Stimulated activated naive CD8-positive, alpha-beta T cell treated with anti-CD3 and anti-CD28 coated beads, Interleukin-15, Interleukin-2, amounts not matched to agents 100 ng/mL and 50 ng/mL, for 24 hours (primary cell): ENCODE results near the gene MYH8.

Source experiments
- H3K27ac Mint-ChIP-seq: one replicate; pipeline ENCODE4 v1.8.0; 2021; ENCODE audit warnings: mild to moderate bottlenecking, mixed read lengths
- H3K27me3 Mint-ChIP-seq: one replicate; pipeline ENCODE4 v1.8.0; 2021; ENCODE audit warnings: mixed read lengths
- H3K36me3 Mint-ChIP-seq: one replicate; pipeline ENCODE4 v1.8.0; 2021; ENCODE audit warnings: low read depth, mixed read lengths
- H3K4me1 Mint-ChIP-seq: one replicate; pipeline ENCODE4 v1.8.0; 2021; ENCODE audit warnings: low read depth, mixed read lengths
- H3K4me3 Mint-ChIP-seq: one replicate; pipeline ENCODE4 v1.8.0; 2021; ENCODE audit warnings: mild to moderate bottlenecking, mixed read lengths
- H3K9me3 Mint-ChIP-seq: one replicate; pipeline ENCODE4 v1.8.0; 2021; ENCODE audit warnings: mixed read lengths

MYH8 gene

GRCh38 chr17:10352893-10353292 lies 68.9 kb downstream of the MYH8 start:
- Mint-ChIP-seq H3K9me3 (no peaks in the 10 kb centered on the region), H3K36me3 (no peaks in the 10 kb centered on the region), H3K27me3 (peaks cover 10% of the 10 kb centered on the region), H3K4me1 (no peaks in the 10 kb centered on the region), H3K4me3 (no peak overlapping the region), H3K27ac (no peak overlapping the region)

DNA sequence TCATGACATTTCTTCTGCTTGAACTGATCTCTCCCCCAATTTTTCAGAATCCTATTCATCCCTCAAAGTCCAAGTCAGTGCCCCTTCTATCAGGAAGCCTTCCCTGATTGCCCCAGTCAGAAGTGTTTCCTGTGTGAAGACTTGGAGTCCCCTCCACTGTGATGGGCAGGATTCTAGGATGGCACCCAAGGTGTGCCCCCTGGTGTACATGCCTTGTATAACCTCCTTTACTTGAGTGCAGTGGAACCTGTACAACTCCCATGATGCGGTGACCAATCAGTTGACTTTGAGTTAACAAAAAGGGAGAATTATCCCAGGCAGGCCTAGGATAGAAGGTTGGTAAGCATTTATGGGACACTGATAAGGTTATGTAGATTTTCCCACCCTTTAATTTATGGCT lies 72.3 kb downstream of the MYH8 start:
- Mint-ChIP-seq H3K4me3 (no peak overlapping the region), H3K36me3 (no peaks in the 10 kb centered on the region), H3K27ac (no peak overlapping the region), H3K27me3 (peaks cover 3% of the 10 kb centered on the region), H3K4me1 (no peaks in the 10 kb centered on the region), H3K9me3 (no peaks in the 10 kb centered on the region)

DNA sequence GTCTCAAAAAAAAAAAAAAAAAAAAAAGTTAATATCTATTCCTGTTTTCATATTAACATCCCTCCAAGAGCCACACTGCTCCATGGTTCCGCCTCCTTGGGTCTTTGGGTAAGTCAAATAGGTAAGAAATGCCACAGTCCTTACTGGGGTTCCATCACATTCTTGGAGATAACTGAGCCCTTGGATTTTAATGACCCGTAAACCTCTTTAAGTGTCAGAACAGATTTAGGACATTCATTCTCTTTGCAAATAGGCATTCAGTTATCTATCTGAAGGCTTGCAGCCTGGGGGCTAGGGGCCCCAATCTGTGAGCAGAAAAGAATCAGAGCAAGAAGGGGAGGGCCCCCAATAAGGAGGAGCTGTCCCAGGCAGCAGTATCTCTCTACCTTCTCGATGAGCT lies 76.9 kb downstream of the MYH8 start:
- Mint-ChIP-seq H3K27me3 (peaks cover 3% of the 10 kb centered on the region), H3K36me3 (no peaks in the 10 kb centered on the region), H3K9me3 (no peaks in the 10 kb centered on the region), H3K4me3 (no peak overlapping the region), H3K27ac (no peak overlapping the region), H3K4me1 (no peaks in the 10 kb centered on the region)
